ENCODE measurements around the gene CPNE1. TPM values are rescaled to one million over a fixed set of nuclear protein-coding genes. Genes with fewer than 3 reads are reported as not detected.

The CPNE1 gene
- total RNA-seq, 1 experiment from 2014 or later = 155 TPM

- no peak overlapping the region for H2AK5ac ChIP-seq (ENCODE audit: insufficient read length, low read length)
- H3K9me3 ChIP-seq (ENCODE audit: control insufficient read depth, low read depth, low read length) = no peaks in the 10 kb centered on the region
- H4K8ac ChIP-seq (replicated peaks; ENCODE audit: insufficient read length, low read depth, low read length) = no peak overlapping the region
- peak overlapping the region; percentile 38 for H3K9ac ChIP-seq (ENCODE audit: extremely low read depth, insufficient read length, low read length)
- no peak overlapping the region for H3K27ac ChIP-seq (ENCODE audit: insufficient read length, low read depth, low read length)
- H3K23ac ChIP-seq (ENCODE audit: insufficient read length, low read depth, low read length) = no peak overlapping the region
- no peak overlapping the region for H3K56ac ChIP-seq (ENCODE audit: insufficient read length, low read depth, low read length)
- no peak overlapping the region for H3K14ac ChIP-seq (ENCODE audit: insufficient read depth, low read length)
- no peak overlapping the region for H2BK12ac ChIP-seq (ENCODE audit: insufficient read length, low read depth, low read length)
- H3K27me3 ChIP-seq (ENCODE audit: insufficient read depth, low read length) = no peaks in the 10 kb centered on the region
- no peak overlapping the region for H2BK20ac ChIP-seq (ENCODE audit: low read depth, low read length, poor library complexity, severe bottlenecking)
- no peaks in the 10 kb centered on the region for H3K79me1 ChIP-seq (ENCODE audit: insufficient read depth, low read depth, low read length, poor library complexity, severe bottlenecking)
- H3K79me2 ChIP-seq (ENCODE audit: insufficient read depth, low read length) = peaks cover 57% of the 10 kb centered on the region
- no peak overlapping the region for H2AFZ ChIP-seq (ENCODE audit: low read length)
- no peak overlapping the region for H3K18ac ChIP-seq (ENCODE audit: insufficient read length, low read depth, low read length)
- no peak for DNase-seq
- no peak overlapping the region for H3K4ac ChIP-seq (ENCODE audit: low read depth, low read length)
- peaks cover 9% of the 10 kb centered on the region for H3K23me2 ChIP-seq (ENCODE audit: insufficient read length, low read depth, low read length, poor library complexity, severe bottlenecking)
- no peak overlapping the region for H4K5ac ChIP-seq (ENCODE audit: insufficient read length, low read depth, low read length)
- H2BK120ac ChIP-seq (ENCODE audit: low read depth, low read length, poor library complexity, severe bottlenecking) = no peak overlapping the region
- no peak overlapping the region for H3T11ph ChIP-seq (ENCODE audit: low read length)
- no peak overlapping the region for H3K27ac Mint-ChIP-seq
- WGBS (ENCODE audit: extremely low coverage, insufficient read length, low lambda C conversion rate) = no CpG with 5 or more reads among the region's 2 CpGs
- H4K91ac ChIP-seq (ENCODE audit: insufficient read length, low read depth, low read length) = no peak overlapping the region
- no peaks in the 10 kb centered on the region for H4K20me1 ChIP-seq (ENCODE audit: control insufficient read depth, insufficient read depth, insufficient read length)
- H3K9me3 Mint-ChIP-seq = no peaks in the 10 kb centered on the region; a peak in 1 of 5 replicates
- H3K4me1 Mint-ChIP-seq = peaks cover 40 to 44% of the 10 kb centered on the region in 2 experiments
- H2BK15ac ChIP-seq (ENCODE audit: low read depth, low read length) = no peak overlapping the region
- H3K4me1 ChIP-seq (ENCODE audit: insufficient read depth, low read length) = no peaks in the 10 kb centered on the region; the same call in 1 of the 2 replicates
- H3K36me3 Mint-ChIP-seq (ENCODE audit: insufficient read depth in 1 of 3, low read depth in 3 of 3) = peaks cover 0 to 2% (median 2%) of the 10 kb centered on the region in 3 experiments; a peak in 3 of 7 replicates
- H3K27me3 Mint-ChIP-seq (ENCODE audit: low read depth) = no peaks in the 10 kb centered on the region
- H3K4me2 ChIP-seq (ENCODE audit: insufficient read depth, insufficient read length, low read length) = peak overlapping the region; percentile 88
- TF ChIP-seq, protein P1, sequence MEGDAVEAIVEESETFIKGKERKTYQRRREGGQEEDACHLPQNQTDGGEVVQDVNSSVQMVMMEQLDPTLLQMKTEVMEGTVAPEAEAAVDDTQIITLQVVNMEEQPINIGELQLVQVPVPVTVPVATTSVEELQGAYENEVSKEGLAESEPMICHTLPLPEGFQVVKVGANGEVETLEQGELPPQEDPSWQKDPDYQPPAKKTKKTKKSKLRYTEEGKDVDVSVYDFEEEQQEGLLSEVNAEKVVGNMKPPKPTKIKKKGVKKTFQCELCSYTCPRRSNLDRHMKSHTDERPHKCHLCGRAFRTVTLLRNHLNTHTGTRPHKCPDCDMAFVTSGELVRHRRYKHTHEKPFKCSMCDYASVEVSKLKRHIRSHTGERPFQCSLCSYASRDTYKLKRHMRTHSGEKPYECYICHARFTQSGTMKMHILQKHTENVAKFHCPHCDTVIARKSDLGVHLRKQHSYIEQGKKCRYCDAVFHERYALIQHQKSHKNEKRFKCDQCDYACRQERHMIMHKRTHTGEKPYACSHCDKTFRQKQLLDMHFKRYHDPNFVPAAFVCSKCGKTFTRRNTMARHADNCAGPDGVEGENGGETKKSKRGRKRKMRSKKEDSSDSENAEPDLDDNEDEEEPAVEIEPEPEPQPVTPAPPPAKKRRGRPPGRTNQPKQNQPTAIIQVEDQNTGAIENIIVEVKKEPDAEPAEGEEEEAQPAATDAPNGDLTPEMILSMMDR (conservative IDR thresholded peaks at IDR 0.05) = no peak
- peak overlapping the region; percentile 96 to 99 for H3K4me3 Mint-ChIP-seq
- no peak overlapping the region for H2BK5ac ChIP-seq (ENCODE audit: insufficient read length, low read length)
Measured at GRCh38 chr20:35662551-35662950, 2.1 kb downstream of the CPNE1 start.

Data from H9 (cell line).